ACC112 (cell line): ENCODE results near the gene HSF2.

Experiments used
- H2AFZ ChIP-seq: fragments of 200-600 bp; sonication (generic); one replicate; pipeline ENCODE4 v1.6.0; 2017; ENCODE audit warnings: antibody characterized with exemption, low read length; ENCODE audit not compliant: unreplicated experiment
- H3K27ac ChIP-seq: fragments of 200-600 bp; sonication (generic); 2 replicates; pipeline ENCODE4 v1.5.1; 2014; ENCODE audit warnings: low read depth, mild to moderate bottlenecking, antibody characterized with exemption, low read length, moderate library complexity
- H3K27me3 ChIP-seq: fragments of 200-600 bp; sonication (generic); 2 replicates; pipeline ENCODE4 v1.6.1; 2014; ENCODE audit warnings: mild to moderate bottlenecking, antibody characterized with exemption, low read length, moderate library complexity, mixed read lengths; ENCODE audit not compliant: insufficient read depth
- H3K36me3 ChIP-seq: fragments of 200-600 bp; sonication (generic); 2 replicates; pipeline ENCODE4 v1.6.1; 2016; ENCODE audit warnings: mild to moderate bottlenecking, antibody characterized with exemption, low read length, moderate library complexity, mixed read lengths; ENCODE audit not compliant: insufficient read depth
- H3K4me1 ChIP-seq: fragments of 200-600 bp; sonication (generic); one replicate; pipeline ENCODE4 v1.6.1; 2016; ENCODE audit warnings: low read length, mixed read lengths; ENCODE audit not compliant: insufficient read depth, unreplicated experiment, control insufficient read depth
- H3K4me3 ChIP-seq: fragments of 200-600 bp; sonication (generic); 2 replicates; pipeline ENCODE4 v1.5.1; 2014; ENCODE audit warnings: mild to moderate bottlenecking, low read depth, low read length
- H3K79me2 ChIP-seq: fragments of 200-600 bp; sonication (generic); one replicate; pipeline ENCODE4 v1.6.0; 2016; ENCODE audit warnings: low read length; ENCODE audit not compliant: control insufficient read depth, unreplicated experiment, insufficient read depth

HSF2 gene

DNA sequence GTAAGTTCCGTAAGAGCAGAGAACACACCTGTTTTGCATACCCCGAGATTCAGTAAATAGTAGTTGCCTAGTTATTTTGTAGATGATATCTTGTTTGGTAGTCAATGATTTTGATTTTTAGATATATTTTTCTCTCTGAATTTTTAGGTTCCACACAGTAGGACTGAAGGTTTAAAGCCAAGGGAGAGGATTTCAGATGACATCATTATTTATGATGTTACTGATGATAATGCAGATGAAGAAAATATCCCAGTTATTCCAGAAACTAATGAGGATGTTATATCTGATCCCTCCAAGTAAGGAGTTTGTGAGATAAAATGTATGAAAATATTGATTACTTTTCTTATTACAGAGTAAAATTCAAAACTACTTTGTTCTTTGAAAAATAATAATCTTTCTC, 22.6 kb downstream of the HSF2 start:
- Histone ChIP-seq H3K4me1 (no peaks in the 10 kb centered on the region), H3K36me3 (peaks cover 16% of the 10 kb centered on the region; the same call in 1 of the 2 replicates), H3K4me3 (no peak overlapping the region), H2AFZ (no peak overlapping the region), H3K79me2 (no peaks in the 10 kb centered on the region), H3K27me3 (no peaks in the 10 kb centered on the region), H3K27ac (no peak overlapping the region)

DNA sequence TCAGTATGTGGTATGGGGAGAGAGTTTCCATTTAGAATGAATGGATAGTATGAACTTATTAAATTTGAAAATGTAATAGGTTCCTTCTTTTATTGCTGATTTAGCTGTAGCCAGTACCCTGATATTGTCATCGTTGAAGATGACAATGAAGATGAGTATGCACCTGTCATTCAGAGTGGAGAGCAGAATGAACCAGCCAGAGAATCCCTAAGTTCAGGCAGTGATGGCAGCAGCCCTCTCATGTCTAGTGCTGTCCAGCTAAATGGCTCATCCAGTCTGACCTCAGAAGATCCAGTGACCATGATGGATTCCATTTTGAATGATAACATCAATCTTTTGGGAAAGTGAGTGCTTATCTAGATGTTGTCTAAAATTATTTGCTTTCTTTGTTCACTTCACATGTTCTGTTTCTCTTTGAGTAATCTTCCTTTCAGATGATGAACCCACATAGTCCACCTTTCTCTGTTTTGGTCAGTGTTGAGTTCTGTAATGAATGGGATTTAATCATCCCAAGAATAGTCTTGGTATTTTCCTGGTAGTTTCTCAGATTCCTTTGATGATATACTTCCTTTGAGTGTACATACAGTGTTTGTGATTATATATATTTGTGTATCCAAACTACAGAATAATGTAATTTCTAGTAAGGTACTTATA, 23.3 kb downstream of the HSF2 start:
- no peaks in the 10 kb centered on the region for H3K79me2 ChIP-seq
- no peak overlapping the region for H2AFZ ChIP-seq
- H3K36me3 ChIP-seq: peaks cover 16% of the 10 kb centered on the region; the same call in 1 of the 2 replicates
- H3K4me1 ChIP-seq: no peaks in the 10 kb centered on the region
- no peaks in the 10 kb centered on the region for H3K27me3 ChIP-seq
- no peak overlapping the region for H3K27ac ChIP-seq
- no peak overlapping the region for H3K4me3 ChIP-seq

DNA sequence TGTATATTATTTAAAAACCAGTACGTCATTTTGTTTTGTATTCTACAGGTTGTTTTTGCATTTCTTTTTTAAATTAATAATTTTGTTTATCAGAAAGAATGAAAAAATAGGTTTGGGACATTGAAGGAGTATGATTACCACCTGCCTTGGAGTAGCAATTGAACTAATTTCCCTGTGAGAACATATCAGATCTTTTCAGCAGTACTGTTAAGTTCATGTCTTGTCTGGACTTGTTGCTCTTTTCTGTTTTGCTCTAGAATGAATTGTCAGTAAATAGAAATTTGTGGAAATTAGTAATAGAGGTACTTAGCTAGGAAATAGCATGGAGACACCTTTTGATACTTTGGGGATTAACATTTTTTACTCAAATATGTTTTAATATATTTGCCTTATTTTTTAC, 24.3 kb downstream of the HSF2 start:
- no peak overlapping the region for H3K4me3 ChIP-seq
- no peaks in the 10 kb centered on the region for H3K79me2 ChIP-seq
- H3K27ac ChIP-seq: no peak overlapping the region
- no peaks in the 10 kb centered on the region for H3K27me3 ChIP-seq
- H3K36me3 ChIP-seq: peaks cover 20% of the 10 kb centered on the region
- H3K4me1 ChIP-seq: no peaks in the 10 kb centered on the region
- H2AFZ ChIP-seq: no peak overlapping the region

DNA sequence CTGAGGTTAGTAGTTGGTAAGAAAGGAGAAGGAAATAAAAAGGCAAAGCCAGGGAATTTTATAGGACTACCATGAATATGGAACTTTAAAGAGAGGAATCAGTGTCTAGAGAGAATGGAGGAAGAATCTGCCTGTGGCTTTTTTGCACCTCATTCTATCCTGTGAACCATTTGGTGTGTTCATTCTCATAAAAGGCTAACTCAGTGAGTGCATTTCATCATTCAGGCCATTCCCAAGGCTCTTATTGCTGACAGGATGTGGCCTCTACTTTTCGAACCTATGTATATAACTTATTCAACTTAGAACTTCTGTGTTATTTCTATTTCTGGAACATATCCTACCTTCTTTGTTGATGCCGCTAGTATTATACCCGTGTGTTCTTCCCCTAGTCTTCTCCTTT, 27.1 kb downstream of the HSF2 start:
- no peaks in the 10 kb centered on the region for H3K79me2 ChIP-seq
- peaks cover 19% of the 10 kb centered on the region for H3K36me3 ChIP-seq
- no peaks in the 10 kb centered on the region for H3K4me1 ChIP-seq
- no peak overlapping the region for H3K4me3 ChIP-seq
- H2AFZ ChIP-seq: no peak overlapping the region
- H3K27ac ChIP-seq: no peak overlapping the region
- H3K27me3 ChIP-seq: no peaks in the 10 kb centered on the region

DNA sequence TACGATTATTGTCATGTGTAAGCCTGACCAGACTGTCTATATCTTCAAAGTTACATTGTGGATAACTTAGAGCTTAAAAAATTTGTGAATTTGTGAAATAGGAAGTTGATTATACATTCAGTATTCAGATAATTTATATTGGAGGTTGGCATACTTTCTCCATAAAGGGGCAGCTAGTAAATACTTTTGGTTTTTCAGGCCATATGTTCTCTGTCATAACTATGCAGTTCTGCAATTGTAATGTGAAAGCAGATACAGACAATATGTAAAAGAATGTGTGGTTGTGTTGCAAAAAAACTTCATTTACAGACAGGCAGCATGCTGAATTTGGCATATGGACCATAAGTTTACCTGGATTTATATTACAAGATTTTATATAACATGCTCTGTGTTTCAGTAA, 29.3 kb downstream of the HSF2 start:
- no peaks in the 10 kb centered on the region for H3K27me3 ChIP-seq
- H3K79me2 ChIP-seq: no peaks in the 10 kb centered on the region
- H3K4me3 ChIP-seq: no peak overlapping the region
- H2AFZ ChIP-seq: no peak overlapping the region
- no peaks in the 10 kb centered on the region for H3K4me1 ChIP-seq
- no peak overlapping the region for H3K27ac ChIP-seq
- peaks cover 25% of the 10 kb centered on the region for H3K36me3 ChIP-seq

DNA sequence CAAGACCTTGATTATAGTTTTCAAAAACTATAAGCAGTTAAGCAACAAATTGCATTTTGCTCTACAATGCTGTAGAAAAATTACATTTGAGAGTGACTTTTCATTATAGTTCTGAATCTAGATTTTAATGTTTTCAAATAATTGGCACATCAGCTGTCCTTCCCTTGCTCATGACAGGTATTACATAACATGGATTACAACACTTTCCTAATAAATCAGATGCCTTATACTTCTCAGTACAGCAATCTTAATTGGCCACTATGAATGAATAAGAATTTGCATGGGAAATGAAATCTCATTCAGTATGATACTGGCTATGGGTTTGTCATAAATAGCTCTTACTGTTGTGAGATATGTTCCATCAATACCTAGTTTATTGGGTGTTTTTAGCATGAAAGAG, 29.9 kb downstream of the HSF2 start:
- Histone ChIP-seq H3K4me1 (no peaks in the 10 kb centered on the region), H3K4me3 (no peak overlapping the region), H3K27ac (no peak overlapping the region), H2AFZ (no peak overlapping the region), H3K36me3 (peaks cover 21% of the 10 kb centered on the region), H3K79me2 (no peaks in the 10 kb centered on the region), H3K27me3 (no peaks in the 10 kb centered on the region)

DNA sequence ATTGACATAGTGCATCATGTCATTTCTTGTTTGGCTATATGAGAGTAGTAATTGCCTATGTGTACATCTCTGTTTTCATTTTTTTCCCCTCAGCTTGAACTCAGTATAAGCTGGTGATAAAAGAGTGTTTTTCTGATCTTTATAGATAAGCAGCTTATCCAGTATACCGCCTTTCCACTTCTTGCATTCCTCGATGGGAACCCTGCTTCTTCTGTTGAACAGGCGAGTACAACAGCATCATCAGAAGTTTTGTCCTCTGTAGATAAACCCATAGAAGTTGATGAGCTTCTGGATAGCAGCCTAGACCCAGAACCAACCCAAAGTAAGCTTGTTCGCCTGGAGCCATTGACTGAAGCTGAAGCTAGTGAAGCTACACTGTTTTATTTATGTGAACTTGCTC, 32.3 kb downstream of the HSF2 start:
- H3K36me3 ChIP-seq: peaks cover 20% of the 10 kb centered on the region

DNA sequence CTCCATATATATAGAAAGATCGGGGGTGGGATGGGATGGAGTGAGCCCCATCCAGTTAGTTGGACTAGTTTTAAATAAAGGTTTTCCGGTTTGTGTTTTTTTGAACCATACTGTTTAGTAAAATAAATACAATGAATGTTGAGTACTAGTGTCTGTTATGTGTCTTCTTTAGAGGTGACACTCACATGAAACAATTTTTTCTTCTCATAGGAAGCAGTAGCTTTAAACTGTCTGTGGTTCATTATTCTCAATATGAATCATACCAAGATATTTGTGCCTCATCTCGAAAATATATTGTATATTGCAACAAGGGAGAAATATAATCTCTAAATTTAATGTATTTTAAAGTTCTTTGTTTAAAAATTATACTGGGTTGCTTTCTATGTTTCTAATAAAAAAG, 33.4 kb downstream of the HSF2 start:
- H3K27ac ChIP-seq: no peak overlapping the region
- H2AFZ ChIP-seq: no peak overlapping the region
- no peak overlapping the region for H3K4me3 ChIP-seq
- peaks cover 23% of the 10 kb centered on the region for H3K36me3 ChIP-seq
- no peaks in the 10 kb centered on the region for H3K4me1 ChIP-seq
- no peaks in the 10 kb centered on the region for H3K27me3 ChIP-seq
- no peaks in the 10 kb centered on the region for H3K79me2 ChIP-seq

More for the DNA sequence above, 32.3 kb downstream of the HSF2 start:
- Histone ChIP-seq H3K4me1 (no peaks in the 10 kb centered on the region), H2AFZ (no peak overlapping the region), H3K27ac (no peak overlapping the region), H3K4me3 (no peak overlapping the region), H3K27me3 (no peaks in the 10 kb centered on the region), H3K79me2 (no peaks in the 10 kb centered on the region)

DNA sequence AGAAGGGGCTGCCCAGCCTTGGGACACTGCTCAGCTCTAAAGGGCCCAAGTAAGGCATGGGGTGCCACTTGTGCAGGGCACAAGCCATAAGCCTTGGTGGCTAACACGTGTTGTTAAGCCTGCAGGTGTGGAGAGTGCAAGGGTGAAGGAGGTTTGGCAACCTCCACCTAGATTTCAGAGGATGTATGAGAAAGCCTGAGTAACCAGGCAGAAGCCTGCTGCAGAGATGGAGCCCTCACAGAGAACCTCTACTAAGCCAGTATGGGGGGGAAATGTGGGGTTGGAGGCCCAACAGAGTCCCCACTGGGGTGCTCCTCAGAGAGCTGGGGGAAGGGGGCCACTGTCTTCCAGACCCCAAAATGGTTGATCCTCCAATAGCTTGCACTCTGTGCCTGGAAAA, 39.5 kb downstream of the HSF2 start:
- Histone ChIP-seq H3K36me3 (peaks cover 61% of the 10 kb centered on the region), H3K4me3 (no peak overlapping the region), H3K4me1 (no peaks in the 10 kb centered on the region), H3K27me3 (no peaks in the 10 kb centered on the region), H2AFZ (no peak overlapping the region), H3K79me2 (no peaks in the 10 kb centered on the region), H3K27ac (no peak overlapping the region)

DNA sequence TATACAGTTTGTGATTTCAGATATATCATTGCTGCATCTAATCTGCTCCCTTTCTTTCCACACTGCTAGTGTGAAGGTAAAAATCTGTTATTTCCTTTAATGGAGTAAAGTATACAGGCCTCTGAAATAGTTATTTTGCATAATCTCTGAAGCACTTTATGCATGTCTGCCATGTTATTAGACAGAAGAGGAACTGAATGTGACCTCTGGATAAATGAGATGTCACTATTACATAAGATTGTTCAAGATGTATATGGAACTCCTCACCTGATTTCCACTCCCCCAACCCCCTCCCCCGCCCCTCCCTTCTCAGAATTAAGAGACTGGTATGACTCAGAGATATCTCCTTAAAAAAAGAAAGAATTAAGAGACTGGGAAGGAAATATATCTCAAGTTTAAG, 45.8 kb downstream of the HSF2 start:
- H3K27me3 ChIP-seq: no peaks in the 10 kb centered on the region
- no peak overlapping the region for H2AFZ ChIP-seq
- H3K4me1 ChIP-seq: no peaks in the 10 kb centered on the region
- H3K79me2 ChIP-seq: no peaks in the 10 kb centered on the region
- H3K27ac ChIP-seq: no peak overlapping the region
- no peak overlapping the region for H3K4me3 ChIP-seq
- H3K36me3 ChIP-seq: peaks cover 71% of the 10 kb centered on the region

DNA sequence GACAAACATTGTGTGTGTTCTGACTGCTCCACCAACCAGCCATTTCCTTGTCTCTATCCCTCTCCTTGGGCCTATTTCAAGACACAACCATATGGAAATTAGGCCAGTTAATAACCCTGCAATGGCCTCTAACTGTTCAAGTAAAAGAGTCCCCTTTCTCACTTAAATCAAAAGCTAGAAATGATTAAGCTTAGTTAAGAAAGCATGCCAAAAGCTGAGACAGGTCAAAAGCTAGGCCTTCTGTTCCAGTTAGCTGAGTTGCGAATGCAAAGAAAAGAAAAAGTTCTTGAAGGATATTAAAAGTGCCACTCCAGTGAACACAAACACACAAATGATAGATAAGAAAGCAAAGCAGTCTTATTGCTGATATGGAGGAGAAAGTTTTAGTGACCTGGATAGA, 49.6 kb downstream of the HSF2 start:
- Histone ChIP-seq H2AFZ (no peak overlapping the region), H3K4me3 (no peak overlapping the region), H3K4me1 (no peaks in the 10 kb centered on the region), H3K27me3 (no peaks in the 10 kb centered on the region), H3K27ac (no peak overlapping the region), H3K79me2 (no peaks in the 10 kb centered on the region), H3K36me3 (peaks cover 70% of the 10 kb centered on the region)
